GM12878 (cell line): ENCODE measurements around the gene SLC37A1. TPM values are rescaled to one million over a fixed set of nuclear protein-coding genes. Genes with fewer than 3 reads are reported as not detected.

Experiments used
- ATAC-seq: fragments of 200-7000 bp; cut with Tn5 transposase; 3 replicates; pipeline ENCODE4 v1.9.1; 2020; ENCODE audit warnings: mild to moderate bottlenecking, moderate library complexity
- BruUV-seq: library from RNA; stranded (reverse); fragments of 400-500 nt; replicated peaks from 2 replicates; lab custom pipeline; 2021; lab: Mats Ljungman, UMichigan
- CTCF ChIA-PET: fragments of 300-600 bp; sonication (Branson Sonifier 250); formaldehyde crosslinking; extraction: SDS; loops from one replicate; lab custom pipeline; 2021; ENCODE audit warnings: inconsistent platforms; lab: Yijun Ruan, JAX
- POLR2A ChIA-PET: fragments of 350-600 bp; formaldehyde crosslinking; extraction: SDS; loops from one replicate; lab custom pipeline; 2021; ENCODE audit warnings: inconsistent platforms; lab: Charles Lee
- RAD21 ChIA-PET: fragments of 300-600 bp; sonication (Branson Sonifier 250); formaldehyde crosslinking; loops from one replicate; lab custom pipeline; 2023; ENCODE audit warnings: antibody characterized with exemption; ENCODE audit not compliant: unreplicated experiment; lab: Charles Lee
- SMC1A ChIA-PET: fragments of 300-600 bp; sonication (Branson Sonifier 250); formaldehyde crosslinking; loops from one replicate; lab custom pipeline; 2023; ENCODE audit not compliant: unreplicated experiment, uncharacterized antibody; lab: Charles Lee
- DNase-seq: peaks from one replicate; pipeline ENCODE4 v3.0.0-alpha.2; 2011; ENCODE audit warnings: low read depth, low spot score
- FAIRE-seq: peaks from 3 replicates; lab custom pipeline; 2011; peaks lifted over from hg19 to GRCh38; lab: Jason Lieb, UNC
- H2AFZ ChIP-seq: 2 replicates; pipeline ENCODE4 v1.6.0; 2011; ENCODE audit warnings: low read depth, low read length, control low read depth; ENCODE audit not compliant: control insufficient read depth
- H3K27ac ChIP-seq: 2 replicates; pipeline ENCODE4 v1.5.1; 2011; ENCODE audit warnings: control low read depth; ENCODE audit not compliant: control insufficient read depth, insufficient read depth
- H3K27me3 ChIP-seq, 2 experiments: replicated peaks in 1 of 2; 2 replicates each; pipeline versions ENCODE4 v1.6.0 to v1.6.1; 2011; ENCODE audit warnings: low read length in 1 of 2; ENCODE audit not compliant: control insufficient read depth in 2 of 2, insufficient read depth in 2 of 2
- H3K36me3 ChIP-seq, 2 experiments: 2 replicates each; pipeline ENCODE4 v1.5.1; 2011; ENCODE audit warnings: low read length in 1 of 2; ENCODE audit not compliant: control insufficient read depth in 2 of 2, insufficient read depth in 2 of 2
- H3K4me1 ChIP-seq: 2 replicates; pipeline ENCODE4 v1.6.1; 2011; ENCODE audit warnings: mild to moderate bottlenecking, low read length, moderate library complexity, mixed read lengths; ENCODE audit not compliant: control insufficient read depth, insufficient read depth
- H3K4me2 ChIP-seq: 2 replicates; pipeline ENCODE4 v1.6.0; 2011; ENCODE audit warnings: control low read depth; ENCODE audit not compliant: control insufficient read depth, insufficient read depth
- H3K4me3 ChIP-seq: fragments of 200-600 bp; sonication (generic); 2 replicates; pipeline ENCODE4 v1.5.1; 2016
- H3K79me2 ChIP-seq: 2 replicates; pipeline ENCODE4 v1.6.0; 2011; ENCODE audit warnings: low read length; ENCODE audit not compliant: control insufficient read depth, insufficient read depth
- H3K9ac ChIP-seq: 2 replicates; pipeline ENCODE4 v1.8.0; 2011; ENCODE audit warnings: low read length, control low read depth, mixed read lengths; ENCODE audit not compliant: control insufficient read depth, insufficient read depth
- H3K9me3 ChIP-seq: replicated peaks from 3 replicates; pipeline ENCODE4 v1.5.1; 2011; ENCODE audit warnings: mild to moderate bottlenecking, low read length; ENCODE audit not compliant: control insufficient read depth, insufficient read depth
- H4K20me1 ChIP-seq: 2 replicates; pipeline ENCODE4 v1.6.0; 2011; ENCODE audit not compliant: control insufficient read depth, insufficient read depth
- BCL11A ChIP-seq: IDR thresholded peaks from 2 replicates; pipeline ENCODE4 v1.6.1; 2011; ENCODE audit warnings: low read depth, low read length
- BRCA1 ChIP-seq: IDR thresholded peaks from 2 replicates; pipeline ENCODE4 v1.6.1; 2011; ENCODE audit warnings: low read depth, low read length, improper control_type of control experiment
- CEBPZ ChIP-seq: fragments of 150-350 bp; IDR thresholded peaks from 2 replicates; pipeline ENCODE4 v1.6.1; 2016; ENCODE audit warnings: low read depth, low read length
- MXI1 ChIP-seq: fragments of 150-350 bp; IDR thresholded peaks from 2 replicates; pipeline ENCODE4 v1.6.1; 2011; ENCODE audit warnings: low read depth, mild to moderate bottlenecking, inconsistent platforms, low read length, improper control_type of control experiment
- NBN ChIP-seq: fragments of 450-650 bp; IDR thresholded peaks from 2 replicates; pipeline ENCODE4 v1.6.1; 2016
- PAX5 ChIP-seq: IDR thresholded peaks from 2 replicates; pipeline ENCODE4 v1.6.1; 2011; ENCODE audit warnings: low read depth, low read length, borderline replicate concordance
- POLR2A ChIP-seq: IDR thresholded peaks from 2 replicates; pipeline ENCODE4 v1.6.1; 2011; ENCODE audit warnings: low read depth, mild to moderate bottlenecking, low read length
- WGBS: methylation state at CpG from one replicate; pipeline ENCODE4 v1.1.6; 2016; ENCODE audit warnings: low lambda C conversion rate; ENCODE audit not compliant: insufficient replicate concordance, insufficient coverage; ENCODE audit errors: missing lambda C conversion rate; 5-methylcytosine and 5-hydroxymethylcytosine counted together
- in situ Hi-C: fragments of 300-500 bp; cut with MboI; formaldehyde crosslinking; loops from 9 replicates; pipeline ENCODE4 v1.14.3; 2018; ENCODE audit warnings: mixed read lengths
- intact Hi-C: fragments of 100-400 bp; cut with micrococcal nuclease; formaldehyde crosslinking; loops from one replicate; pipeline ENCODE4 v1.14.2; 2022; ENCODE audit not compliant: unreplicated experiment
- polyA plus RNA-seq, 11 experiments: library from polyadenylated mRNA; depleted of rRNA in 4 of 11; unstranded in 6 of 11; stranded (reverse) in 5 of 11; fragments of >200 nt; fragmentation: Nextera tagmentation in 4 of 11; fragmentation: Illumina TruSeq in 1 of 11; extraction: Ambion mirVana in 4 of 11; extraction: Trizol in 1 of 11; gene quantifications; 1 replicate in 1 of 11; 2 replicates in 10 of 11; pipeline versions ENCODE4 v1.2.1 to v1.2.3, GENCODE V29; 2011 to 2016; ENCODE audit warnings: inconsistent platforms in 2 of 11, missing spikeins in 2 of 11, low read depth in 1 of 11
- total RNA-seq, 4 experiments: library from RNA; depleted of rRNA in 3 of 4; stranded (reverse); fragments of >200 nt in 3 of 4; fragmentation: Illumina TruSeq in 1 of 4; extraction: Trizol in 1 of 4; gene quantifications; 2 replicates each; pipeline versions ENCODE4 v1.2.1 to v1.2.3, GENCODE V29; 2013 to 2021

SLC37A1 gene
- total and polyA plus RNA-seq, 10 of the 15 experiments (the other 5 are each of a cell fraction or from before 2014, with no cell fraction given): 1.1 to 35.5 (median 24.4) TPM

GRCh38 chr21:42522271-42522670 lies 8.6 kb downstream of the SLC37A1 start:
- no peaks in the 10 kb centered on the region for H3K27me3 ChIP-seq
- no peak overlapping the region; the same call in 1 of the 2 replicates for H3K27ac ChIP-seq
- no peak overlapping the region for H3K9ac ChIP-seq
- no peak for DNase-seq
- peaks cover 35% of the 10 kb centered on the region for H3K4me1 ChIP-seq
- SMC1A ChIA-PET: interaction anchor here (2.9 to 10.8 kb wide), 3 partner anchors 7 to 44 kb away, joined by 13 to 132 read pairs (median 50); partner anchors contain the start of gene SLC37A1
- H4K20me1 ChIP-seq: no peaks in the 10 kb centered on the region
- TF ChIP-seq POLR2A: no peak
- H3K79me2 ChIP-seq: peaks cover 2% of the 10 kb centered on the region; the same call in 1 of the 2 replicates
- H3K4me2 ChIP-seq: no peak overlapping the region; the same call in 1 of the 2 replicates
- BruUV-seq: no TSS peak
- in situ Hi-C loops: no loop called here
- H3K9me3 ChIP-seq: no peaks in the 10 kb centered on the region
- CTCF ChIA-PET: interaction anchor here (6.9 kb wide), 1 partner anchor 14 kb away, joined by 65 read pairs; no protein-coding TSS in a partner anchor
- H3K36me3 ChIP-seq: peaks cover 5 to 30% of the 10 kb centered on the region in 2 experiments
- RAD21 ChIA-PET: interaction anchor here (2.3 to 7.2 kb wide), 3 partner anchors 11 to 46 kb away, joined by 10 to 87 read pairs (median 58); no protein-coding TSS in a partner anchor
- no peak overlapping the region for H2AFZ ChIP-seq
- ATAC-seq: no peak
- POLR2A ChIA-PET: interaction anchor here (0.9 to 6.7 kb wide), 3 partner anchors 14 to 55 kb away, joined by 3 to 71 read pairs (median 4); no protein-coding TSS in a partner anchor
- H3K4me3 ChIP-seq: no peak overlapping the region
- WGBS: 95% methylated on average over 14 of the region's 14 CpGs
- FAIRE-seq: no peak
- intact Hi-C loops: no loop called here

- Histone ChIP-seq H3K79me2 (peaks cover 2% of the 10 kb centered on the region; the same call in 1 of the 2 replicates), H3K27me3 (no peaks in the 10 kb centered on the region), H3K9ac (no peak overlapping the region), H4K20me1 (no peaks in the 10 kb centered on the region), H3K27ac (no peak overlapping the region; the same call in 1 of the 2 replicates), H3K9me3 (no peaks in the 10 kb centered on the region), H2AFZ (no peak overlapping the region), H3K36me3 (peaks cover 5 to 30% of the 10 kb centered on the region in 2 experiments), H3K4me1 (peaks cover 40% of the 10 kb centered on the region), H3K4me3 (no peak overlapping the region), H3K4me2 (peak overlapping the region; percentile 32; the same call in 1 of the 2 replicates)
- POLR2A ChIA-PET: interaction anchor here (0.9 to 6.7 kb wide), 4 partner anchors 9 to 55 kb away, joined by 3 to 82 read pairs (median 38); partner anchors contain the start of gene SLC37A1
- ATAC-seq (no peak), DNase-seq (no peak), FAIRE-seq (no peak)
- RAD21 ChIA-PET: interaction anchor here (2.3 to 7.2 kb wide), 3 partner anchors 10 to 46 kb away, joined by 10 to 87 read pairs (median 58); no protein-coding TSS in a partner anchor
- SMC1A ChIA-PET: interaction anchor here (1.1 to 10.8 kb wide), 5 partner anchors 7 to 44 kb away, joined by 5 to 132 read pairs (median 13); partner anchors contain the start of gene SLC37A1
- 97% methylated on average over 8 of the region's 8 CpGs for WGBS
- in situ Hi-C loops: no loop called here
- TF ChIP-seq BRCA1: no peak
- TF ChIP-seq BCL11A: no peak
- no peak for TF ChIP-seq NBN
- no peak for TF ChIP-seq PAX5
- no peak for TF ChIP-seq MXI1
- TF ChIP-seq CEBPZ: no peak
- BruUV-seq: no TSS peak
- CTCF ChIA-PET: interaction anchor here (6.9 to 7.5 kb wide), 2 partner anchors 14 to 55 kb away, joined by 48 to 65 read pairs; no protein-coding TSS in a partner anchor
- intact Hi-C loops: no loop called here
Observed at GRCh38 chr21:42522771-42523170, 9.1 kb downstream of the SLC37A1 start.
